Bone marrow (tissue), 2 donors: Measurements from ENCODE around the gene LFNG.

Experiments used
- DNase-seq, 2 donors: peaks; one replicate each; lab custom pipeline; 2025; lab: John Stamatoyannopoulos, UW

The LFNG gene

DNA sequence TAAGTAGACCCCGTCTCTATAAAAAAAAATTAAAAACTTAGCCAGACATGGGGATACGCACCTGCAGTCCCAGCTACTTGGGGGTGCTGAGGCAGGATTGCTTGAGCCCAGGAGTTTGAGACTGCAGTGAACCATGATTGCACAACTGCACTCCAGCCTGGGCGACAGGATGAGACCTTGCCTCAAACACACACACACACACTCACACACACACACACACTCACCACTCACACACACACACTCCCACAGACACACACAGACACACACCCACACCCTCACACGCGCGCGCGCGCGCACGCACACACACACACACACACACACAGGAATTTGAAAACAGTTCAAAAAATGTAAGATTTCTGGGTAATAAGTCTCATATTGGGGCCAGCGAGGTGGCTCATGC, 34.7 kb upstream of the LFNG start:
- no peak for DNase-seq

DNA sequence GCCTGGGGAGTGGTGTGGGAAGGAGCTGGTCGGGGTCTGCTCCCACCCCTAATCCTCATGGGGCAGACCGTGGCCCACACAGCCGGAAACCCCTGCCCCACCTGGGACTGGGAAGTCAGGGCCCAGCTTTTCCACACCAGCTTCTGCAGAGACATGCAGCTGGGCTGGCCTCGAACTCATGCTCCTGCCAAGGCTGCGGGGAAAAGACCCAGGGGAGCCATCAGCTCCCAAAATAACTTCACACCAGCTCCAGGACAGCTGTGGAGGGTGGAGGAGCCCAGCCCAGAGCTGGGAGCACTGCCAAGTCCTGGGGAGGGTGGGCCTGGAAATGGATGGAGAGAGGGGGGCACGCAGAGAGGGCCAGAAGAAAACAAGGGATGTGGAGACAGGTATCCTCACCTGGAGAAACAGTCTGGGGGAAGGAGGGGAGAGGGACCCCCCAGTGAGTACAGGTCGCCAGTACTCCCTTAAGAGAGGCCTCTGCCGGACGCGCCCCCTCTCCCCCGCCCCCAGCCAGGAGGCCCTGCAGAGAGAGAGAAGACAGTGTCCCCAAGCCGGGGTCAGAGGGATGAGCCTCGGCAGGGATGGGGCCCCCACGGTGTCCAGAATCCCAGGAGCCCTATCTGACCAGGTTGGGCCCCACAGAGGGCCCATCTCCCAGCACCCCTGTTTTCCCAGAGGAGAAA, 31.8 kb upstream of the LFNG start:
- DNase-seq, result no peak

DNA sequence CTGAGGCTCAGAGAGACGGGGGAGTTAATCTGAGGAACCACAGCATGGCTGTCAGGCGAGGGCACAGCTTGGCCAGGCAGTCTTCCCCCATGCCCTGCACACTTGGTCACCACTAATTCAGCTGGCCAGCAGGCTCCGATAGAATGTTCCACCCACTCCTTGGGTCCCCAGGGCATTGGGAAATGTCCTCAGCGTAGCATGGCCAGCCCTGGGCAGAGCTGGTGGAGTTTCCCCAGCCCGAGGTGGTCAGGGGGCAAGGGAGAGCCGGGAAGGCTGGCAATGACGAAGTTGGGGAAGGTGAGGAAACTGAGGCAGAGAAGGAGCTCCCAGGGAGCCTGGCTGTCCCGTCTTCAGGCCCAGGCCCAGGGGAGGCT, 31.3 kb upstream of the LFNG start:
- no peak for DNase-seq

DNA sequence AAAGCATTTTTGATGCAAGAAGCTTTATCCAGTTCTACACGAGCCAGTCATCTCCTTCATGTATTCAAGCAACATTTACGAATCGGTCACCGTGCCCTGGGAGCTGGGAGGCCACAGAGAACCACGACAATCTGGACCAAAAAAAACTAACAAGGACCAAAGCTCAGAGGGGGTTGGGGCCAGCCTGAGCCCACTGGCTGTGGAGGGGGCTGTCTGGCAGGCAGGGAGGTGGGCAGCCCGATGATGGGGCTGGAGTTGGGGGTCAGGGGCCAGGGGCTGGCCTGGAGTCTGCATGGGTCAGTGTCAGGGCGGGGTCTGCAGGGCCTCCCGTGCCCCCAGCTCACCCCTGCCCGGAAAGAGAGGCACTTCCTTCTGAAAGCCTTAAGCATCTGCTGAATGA, 30.9 kb upstream of the LFNG start:
- no peak for DNase-seq

DNA sequence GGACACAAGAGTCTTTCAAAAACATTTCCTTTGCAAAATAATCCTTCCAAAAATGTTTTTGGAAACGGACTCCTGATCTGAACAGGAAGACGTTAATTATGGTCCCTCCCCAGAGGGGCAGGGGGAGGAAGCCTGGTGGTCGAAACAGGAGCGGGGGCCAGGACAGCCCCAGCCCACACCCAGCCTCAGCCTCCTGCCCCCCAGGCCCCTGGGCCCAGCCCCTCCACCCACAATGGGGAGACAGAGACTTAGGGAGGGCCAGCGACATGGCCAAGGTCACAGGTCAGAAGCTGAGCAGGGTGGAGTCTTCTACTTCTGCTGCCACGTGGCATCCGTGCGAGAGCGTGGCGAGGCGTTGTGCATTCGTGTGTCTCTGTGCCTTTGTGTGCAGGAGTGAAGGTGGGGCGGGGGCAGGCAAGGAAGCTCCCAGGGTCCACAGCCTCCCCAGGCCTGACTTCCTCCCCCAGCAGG, 29.4 kb upstream of the LFNG start:
- DNase-seq, result no peak

DNA sequence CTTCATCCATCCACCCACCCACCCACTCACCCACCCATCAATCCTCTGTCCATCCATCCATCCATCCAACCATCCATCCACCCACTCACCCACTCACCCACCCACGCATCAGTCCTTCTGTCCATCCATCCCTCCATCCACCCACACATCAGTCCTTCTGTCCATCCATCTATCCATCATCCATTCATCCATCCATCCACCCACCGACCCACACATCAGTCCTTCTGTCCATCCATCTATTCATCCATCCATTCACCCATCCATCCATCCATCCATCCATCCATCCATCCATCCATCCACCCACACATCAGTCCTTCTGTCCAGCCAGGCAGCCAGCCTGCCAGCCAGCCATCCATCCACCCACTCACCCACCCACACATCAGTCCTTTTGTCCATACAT, 27.5 kb upstream of the LFNG start:
- no peak for DNase-seq

DNA sequence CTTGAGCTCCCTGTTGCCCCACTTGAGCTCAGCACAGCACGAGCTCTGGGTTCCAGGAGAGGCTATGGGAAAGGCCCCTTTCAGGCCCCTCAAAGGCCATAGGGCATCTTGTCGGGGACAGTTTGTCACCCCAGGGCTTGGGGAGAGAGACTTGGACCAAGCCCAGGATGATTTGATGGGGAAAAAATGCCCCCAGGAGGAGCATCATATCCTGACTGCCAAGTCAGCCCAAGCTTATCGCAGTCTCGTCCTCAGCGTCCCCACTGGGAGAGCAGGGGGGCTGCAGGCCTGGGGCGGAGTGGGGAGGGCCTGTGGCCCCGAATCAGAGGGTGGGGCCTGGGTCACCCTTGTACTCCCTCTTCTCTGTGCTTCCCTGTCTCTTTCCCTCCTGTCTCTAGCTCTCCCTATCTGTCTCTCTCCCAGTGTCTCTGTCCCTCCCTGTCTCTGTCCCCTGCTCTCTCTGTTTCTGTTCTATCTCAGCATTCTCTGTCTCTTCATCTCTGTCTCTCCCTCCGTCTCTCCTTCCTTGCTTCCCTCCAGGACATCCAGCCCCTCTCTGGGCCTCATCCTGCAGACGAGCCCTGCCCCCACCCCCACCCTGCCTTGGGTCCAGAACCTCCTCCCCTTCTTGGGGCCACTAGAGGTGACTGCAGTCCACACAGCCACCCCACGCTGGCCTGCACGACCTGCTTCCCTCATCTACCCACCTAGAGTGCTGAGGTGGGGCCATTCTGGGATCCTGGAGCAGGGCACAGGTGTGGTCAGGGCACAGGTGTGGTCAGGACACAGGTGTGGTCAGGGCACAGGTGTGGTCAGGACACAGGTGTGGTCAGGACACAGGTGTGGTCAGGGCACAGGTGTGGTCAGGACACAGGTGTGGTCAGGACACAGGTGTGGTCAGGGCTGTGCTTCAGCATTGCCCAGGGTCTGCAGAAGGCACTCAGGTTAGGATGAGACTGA, 26.1 kb upstream of the LFNG start:
- DNase-seq, result no peak

DNA sequence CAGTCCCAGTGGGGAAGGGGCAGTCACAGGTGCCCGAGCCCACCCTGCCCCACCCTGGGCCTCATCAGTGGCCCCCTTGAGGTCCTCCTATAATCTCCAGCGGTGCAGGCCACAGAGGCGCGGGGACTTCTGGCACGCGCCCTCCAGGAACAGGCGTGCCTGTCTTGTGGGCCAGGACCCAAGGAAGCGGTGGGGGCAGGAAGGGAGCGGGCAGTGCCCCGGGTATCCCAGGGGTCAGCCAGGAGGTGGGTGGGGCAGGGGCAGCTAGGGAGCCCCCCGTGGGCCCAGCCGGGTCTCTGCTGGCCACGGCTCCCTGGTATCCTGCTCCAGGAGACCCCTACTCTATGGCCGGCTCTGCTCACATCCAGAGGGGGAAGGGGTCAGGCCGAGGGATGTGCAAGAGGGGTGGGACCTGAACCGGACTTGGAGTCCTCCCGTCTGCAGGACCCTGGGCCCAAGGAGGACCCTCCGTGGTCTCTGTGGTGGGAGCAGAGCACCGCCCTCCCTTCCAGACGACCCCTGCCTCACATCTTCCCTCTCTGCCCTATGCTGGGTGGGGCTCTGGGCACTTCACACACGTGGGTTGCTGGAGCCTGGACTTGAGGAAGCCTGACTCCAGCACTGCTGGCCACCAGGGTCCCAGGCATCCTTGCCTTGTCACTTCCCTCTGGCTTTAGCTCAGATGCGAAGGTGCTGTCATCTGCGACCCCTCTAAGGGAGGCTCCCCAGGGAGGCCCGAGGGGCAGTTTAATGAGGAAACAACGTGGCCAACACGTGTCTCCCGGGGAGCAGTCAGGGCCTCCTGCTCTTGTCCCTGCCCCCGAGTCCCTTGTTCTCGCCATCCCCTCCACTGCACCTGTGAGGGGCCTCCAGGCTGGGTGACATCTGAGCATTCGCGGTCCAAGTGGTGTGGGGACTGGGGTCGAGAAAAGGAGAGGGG, 25.1 kb upstream of the LFNG start:
- DNase-seq, result no peak

DNA sequence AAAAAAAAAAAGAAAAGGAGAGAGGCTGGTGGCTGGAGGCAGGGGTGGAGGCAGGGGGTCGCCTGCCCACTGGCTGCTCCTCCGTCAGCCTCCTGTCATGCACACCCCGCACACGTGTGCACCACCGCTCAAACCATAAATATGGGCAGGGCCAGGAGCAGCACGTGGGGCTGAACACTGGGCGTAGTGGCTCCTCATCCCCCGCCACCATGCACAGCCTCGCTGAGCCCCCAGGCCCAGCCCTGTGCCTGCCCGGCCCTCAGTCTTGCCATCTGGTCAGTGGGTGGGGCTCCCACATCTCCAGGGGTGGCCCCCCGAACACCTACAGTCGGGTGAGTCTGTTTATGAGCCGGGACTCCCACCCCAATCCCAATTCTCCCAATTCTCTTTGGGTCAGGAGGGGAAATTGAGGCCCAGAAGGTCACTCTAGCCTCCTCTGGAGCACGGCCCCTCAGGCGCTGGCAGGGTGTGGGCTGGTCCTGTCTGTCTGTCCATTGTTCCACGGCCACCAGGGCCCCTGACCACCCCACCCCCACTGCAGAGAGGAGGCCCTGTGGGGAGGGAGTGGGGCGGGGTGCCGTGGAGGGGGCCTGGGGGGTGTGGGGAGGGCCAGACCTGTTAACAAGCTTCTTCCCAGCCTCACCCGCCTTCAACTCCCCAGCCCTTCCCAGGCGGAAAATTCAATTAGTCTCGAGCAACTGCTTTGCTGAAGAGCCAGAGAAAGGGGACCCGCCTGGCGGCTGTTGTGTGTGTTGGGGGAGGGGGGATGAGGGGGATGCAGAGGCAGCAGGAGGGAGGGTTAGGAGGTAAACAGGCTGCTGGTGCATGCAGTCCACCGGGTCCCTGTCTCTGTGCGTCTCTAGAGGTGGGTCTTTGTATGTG, 23.9 kb upstream of the LFNG start:
- DNase-seq, result no peak

DNA sequence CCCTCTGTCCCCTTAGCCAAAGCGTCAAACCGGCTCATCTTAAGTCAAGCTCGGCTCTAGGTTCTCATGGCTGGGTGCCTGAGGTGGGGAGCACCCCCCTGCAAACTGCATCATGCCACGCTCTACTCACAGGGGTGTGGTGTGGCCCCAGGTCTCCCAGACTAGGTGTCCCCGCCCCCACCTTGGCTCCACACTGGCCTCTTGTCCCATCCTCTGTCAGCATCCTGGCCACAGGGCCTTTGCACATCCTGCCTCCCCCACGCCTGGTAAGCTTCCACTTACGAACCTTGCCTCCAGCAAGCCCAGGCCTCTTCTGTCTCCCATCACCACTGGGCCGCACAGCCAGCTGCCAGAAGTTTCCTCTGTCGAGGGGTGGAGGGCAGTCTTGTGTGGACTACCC, 23.2 kb upstream of the LFNG start:
- no peak for DNase-seq

DNA sequence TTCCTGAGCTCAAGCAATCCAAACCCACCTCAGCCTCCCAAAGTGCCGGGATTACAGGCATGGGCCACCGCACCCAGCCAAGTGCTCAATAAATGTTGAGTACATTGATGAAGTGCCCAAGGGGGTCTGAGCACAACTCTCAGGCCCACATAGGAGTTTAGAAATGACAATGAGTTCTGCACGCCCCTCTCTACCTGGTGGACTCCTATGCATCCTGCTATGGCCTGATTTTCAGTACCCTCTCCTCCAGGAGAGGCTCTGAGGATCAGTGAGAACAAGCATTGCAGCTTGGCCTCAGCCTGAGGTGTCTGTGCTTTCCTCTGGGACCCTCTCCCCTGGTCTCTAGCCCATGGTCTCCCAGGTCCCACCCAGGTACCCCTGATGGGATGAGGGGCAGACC, 22.5 kb upstream of the LFNG start:
- DNase-seq, result no peak

DNA sequence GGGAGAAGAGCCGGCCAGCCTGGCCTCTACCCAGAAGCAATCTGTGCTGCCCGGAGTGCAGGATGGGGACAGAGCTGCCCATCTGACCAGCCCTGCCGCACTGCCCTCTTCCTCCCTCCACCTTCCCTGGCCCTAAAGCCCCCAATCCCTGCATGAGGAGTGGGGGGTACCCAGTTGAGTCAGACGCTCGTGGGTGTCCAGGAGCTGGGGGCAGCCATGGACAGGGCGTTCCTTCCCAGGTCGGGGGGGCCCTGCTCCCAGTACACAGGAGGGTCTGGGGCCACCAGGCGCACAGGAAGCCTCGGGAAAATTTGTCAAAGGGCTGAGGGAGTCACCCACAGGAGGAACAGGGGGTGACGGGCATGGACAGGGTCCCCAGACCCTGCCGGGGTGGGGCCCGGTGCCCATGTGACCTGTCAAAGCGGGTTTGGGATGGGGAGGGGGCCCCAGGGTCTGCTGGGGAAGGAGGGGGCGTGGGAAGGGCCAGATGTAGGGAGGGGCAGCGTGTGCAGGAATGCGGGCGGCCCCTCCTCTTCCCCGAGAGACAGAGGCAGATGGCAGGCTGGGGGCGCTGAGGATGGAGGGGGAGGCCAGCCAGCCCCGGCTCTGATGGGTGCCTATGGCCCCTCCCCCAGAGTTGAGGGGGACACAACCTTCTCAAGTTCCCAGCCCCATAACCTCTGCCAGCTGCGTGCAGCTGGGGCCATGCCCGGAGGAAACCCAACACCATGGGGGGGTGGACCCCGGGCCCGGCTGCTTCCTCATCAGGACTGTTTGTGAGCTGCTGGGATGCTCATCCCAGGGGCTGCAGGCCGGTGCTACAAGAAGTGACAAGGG, 21.9 kb upstream of the LFNG start:
- DNase-seq, result peak in 1 of 2 donors; percentile 41

DNA sequence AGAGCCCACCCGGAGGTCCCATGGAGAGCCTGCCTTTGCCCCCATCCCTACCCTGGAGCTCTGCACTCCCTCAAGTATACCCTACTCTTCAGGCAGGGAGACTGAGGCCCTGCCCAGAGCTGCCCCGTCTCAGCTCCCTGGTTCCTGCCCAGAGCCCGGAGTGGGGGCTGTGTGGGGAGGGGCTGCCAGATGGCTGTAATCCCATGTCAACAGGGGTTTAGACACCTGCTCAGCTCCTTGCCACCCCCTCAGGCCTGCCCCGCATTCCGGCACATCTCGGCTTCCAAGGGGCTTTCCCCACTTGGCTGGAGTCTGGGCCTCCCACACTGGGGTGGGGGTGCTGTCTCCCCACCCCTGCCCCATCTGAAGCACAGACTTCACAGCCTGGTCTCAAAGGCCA, 20.9 kb upstream of the LFNG start:
- no peak for DNase-seq

DNA sequence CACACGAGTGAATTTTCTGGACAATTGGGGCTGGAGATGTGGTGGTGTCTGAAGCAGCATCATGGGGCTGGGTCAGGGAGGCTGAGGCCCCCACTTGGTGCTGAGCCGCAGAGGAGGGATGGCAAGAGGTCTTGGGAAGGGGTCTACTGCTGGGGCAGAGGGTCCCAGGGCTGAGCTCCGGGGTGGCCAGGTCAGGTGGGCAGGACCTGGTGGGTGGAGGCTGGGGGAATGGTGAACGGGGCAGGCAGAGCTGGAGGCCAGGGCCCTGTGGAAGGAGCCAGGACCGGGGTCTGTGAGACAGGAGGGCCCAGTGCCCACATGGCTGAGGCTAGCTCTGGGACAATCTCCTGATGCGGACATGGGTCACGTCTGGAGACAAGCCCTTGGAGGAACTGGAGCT, 20.4 kb upstream of the LFNG start:
- DNase-seq, result no peak

DNA sequence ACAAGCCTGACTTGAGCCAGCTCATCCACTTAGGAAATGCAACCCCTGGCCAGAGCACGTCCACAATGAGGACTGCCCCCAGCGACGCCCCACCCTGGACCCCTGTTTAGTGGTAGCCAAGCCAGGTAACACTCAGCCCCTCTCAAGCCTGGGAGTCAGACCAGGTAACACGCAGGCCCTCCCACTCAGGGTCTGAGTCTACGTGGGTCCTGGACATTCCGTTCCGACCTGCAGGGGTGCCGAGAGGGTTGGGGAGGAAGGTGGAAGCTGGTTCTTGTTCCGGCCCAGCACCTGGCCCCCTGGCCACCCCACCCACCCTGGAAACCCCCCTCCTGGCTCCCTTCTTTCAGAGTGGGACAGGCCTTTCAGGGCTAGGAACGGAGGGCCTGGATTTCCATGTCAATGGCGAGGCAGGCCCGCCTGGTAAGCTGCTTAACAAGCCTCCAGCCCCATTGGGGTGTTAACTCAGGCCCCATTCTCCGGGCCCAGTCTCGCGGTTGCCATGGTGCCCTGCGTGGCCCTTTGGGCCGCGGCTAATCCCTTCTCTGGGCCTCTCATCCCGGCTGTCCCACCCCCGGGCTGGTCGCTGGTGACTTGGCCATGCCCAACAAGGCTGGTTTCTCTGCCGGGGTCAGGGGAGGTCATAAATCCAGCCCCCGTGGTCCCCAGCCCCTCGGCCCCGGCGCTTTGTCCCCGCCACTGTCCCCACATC, 19.7 kb upstream of the LFNG start:
- no peak for DNase-seq

DNA sequence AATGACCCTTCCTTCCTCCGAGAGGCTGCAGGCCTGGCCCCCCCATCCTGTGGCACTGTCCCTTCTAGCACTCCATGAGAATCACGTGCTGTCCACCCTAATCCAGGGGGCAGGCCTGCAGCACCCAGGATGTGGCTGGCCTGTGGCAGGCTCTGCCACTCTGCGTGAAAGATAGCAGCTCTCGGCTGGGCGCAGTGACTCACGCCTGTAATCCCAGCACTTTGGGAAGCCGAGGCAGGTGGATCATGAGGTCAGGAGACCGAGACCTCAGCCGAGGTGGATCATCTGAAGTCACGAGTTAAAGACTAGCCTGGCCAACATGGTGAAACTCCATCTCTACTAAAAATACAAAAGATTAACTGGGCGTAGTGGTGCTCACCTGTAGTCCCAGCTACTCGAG, 18.9 kb upstream of the LFNG start:
- DNase-seq, result no peak

DNA sequence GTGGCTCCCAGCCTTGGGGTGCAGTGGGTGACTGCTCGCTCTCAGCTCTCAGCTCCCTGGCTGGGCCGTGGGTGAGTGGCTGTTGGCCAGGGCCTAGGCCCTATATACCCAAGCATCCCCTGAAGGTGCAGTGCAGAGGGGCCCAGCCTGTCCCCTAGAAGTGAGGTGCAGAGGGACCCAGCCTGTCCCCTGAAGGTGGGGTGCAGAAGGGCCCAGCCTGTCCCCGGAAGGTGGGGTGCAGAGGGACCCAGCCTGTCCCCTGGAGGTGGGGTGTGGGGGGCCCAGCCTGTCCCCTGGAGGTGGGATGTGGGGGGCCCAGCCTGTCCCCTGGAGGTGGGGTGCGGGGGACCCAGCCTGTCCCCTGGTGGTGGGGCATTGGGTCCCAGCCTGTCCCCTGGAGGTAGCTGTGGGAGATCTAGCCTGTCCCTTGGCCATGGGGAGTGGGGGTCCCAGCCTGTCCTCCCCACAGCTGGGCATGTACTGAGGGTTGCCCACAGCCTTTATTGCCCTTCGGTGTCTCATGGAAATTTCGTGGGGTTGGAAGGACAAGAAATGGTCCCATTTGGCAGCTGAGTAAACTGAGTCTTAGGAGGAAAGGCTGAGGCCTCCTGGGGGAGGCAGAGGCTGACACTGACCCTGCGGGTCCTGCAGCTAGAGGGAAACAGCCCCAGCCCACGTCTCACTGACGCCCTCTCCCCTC, 17.5 kb upstream of the LFNG start:
- DNase-seq, result no peak

DNA sequence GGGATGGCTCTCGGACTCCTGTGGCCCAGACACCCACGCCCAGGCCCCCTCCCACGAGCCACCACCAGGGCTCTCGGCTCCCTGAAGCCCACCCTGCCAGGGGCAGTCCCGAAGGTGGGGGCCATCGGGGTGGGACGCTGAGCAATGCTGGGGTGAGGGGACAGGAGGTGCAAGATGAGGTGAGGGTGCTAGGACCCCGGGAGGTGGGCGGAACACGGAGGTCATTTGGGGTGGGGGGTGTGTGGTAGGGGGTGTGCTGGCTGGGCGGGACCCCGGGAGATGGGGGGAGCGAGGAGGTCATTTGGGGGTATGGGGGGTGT, 17.0 kb upstream of the LFNG start:
- DNase-seq, result no peak
